Measurements from ENCODE around the gene NFIC. TPM values are rescaled to one million over a fixed set of nuclear protein-coding genes. Genes with fewer than 3 reads are reported as not detected.

The NFIC gene
- total RNA-seq, 1 experiment from 2014 or later, result 56.3 TPM

DNA sequence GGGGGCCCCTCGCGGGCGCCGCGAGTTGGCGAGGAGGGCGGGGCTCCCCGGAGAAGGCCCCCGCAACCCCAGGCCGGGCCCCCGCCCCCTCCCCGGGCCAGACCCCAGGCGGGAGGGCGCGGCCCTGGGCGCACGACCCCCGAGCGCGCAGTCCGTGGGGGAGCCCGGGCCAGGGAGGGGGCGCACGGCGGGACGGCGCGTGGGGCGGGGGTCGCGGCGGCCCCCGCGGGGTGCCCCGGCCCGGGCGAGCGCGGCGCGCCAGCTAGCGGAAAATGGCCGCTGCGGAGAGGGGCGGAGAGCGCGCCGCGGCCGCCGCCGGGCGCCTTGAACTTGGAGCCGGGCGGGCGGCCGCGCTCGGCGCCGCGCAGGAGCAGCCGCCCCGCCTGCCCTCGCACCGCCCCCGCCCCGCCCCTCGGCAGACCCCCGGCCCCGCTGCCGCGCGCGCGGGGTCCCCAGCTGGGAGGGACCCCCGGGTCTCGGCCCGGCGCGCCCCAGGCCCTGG, 6.4 kb upstream of the NFIC start:
- intact Hi-C loops (cut with micrococcal nuclease; ENCODE audit: unreplicated experiment), result no loop called here
- no TSS peak for BruUV-seq (replicated peaks)
- Mint-ChIP-seq H3K9me3 (ENCODE audit: low read depth, unreplicated experiment) (no peaks in the 10 kb centered on the region), H3K27me3 (ENCODE audit: unreplicated experiment) (no peaks in the 10 kb centered on the region), H3K4me1 (ENCODE audit: low read depth, unreplicated experiment) (peaks cover 13% of the 10 kb centered on the region), H3K4me3 (ENCODE audit: low read depth, unreplicated experiment) (peak overlapping the region; percentile 75), H3K27ac (ENCODE audit: unreplicated experiment) (no peak overlapping the region), H3K36me3 (ENCODE audit: insufficient read depth, unreplicated experiment) (peaks cover 27% of the 10 kb centered on the region)
- TF ChIP-seq, protein P1, sequence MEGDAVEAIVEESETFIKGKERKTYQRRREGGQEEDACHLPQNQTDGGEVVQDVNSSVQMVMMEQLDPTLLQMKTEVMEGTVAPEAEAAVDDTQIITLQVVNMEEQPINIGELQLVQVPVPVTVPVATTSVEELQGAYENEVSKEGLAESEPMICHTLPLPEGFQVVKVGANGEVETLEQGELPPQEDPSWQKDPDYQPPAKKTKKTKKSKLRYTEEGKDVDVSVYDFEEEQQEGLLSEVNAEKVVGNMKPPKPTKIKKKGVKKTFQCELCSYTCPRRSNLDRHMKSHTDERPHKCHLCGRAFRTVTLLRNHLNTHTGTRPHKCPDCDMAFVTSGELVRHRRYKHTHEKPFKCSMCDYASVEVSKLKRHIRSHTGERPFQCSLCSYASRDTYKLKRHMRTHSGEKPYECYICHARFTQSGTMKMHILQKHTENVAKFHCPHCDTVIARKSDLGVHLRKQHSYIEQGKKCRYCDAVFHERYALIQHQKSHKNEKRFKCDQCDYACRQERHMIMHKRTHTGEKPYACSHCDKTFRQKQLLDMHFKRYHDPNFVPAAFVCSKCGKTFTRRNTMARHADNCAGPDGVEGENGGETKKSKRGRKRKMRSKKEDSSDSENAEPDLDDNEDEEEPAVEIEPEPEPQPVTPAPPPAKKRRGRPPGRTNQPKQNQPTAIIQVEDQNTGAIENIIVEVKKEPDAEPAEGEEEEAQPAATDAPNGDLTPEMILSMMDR (IDR thresholded peaks at IDR 0.05; ENCODE audit: unreplicated experiment), result no peak
- CTCF ChIA-PET, result no interaction called here
- DNase-seq, result no peak

DNA sequence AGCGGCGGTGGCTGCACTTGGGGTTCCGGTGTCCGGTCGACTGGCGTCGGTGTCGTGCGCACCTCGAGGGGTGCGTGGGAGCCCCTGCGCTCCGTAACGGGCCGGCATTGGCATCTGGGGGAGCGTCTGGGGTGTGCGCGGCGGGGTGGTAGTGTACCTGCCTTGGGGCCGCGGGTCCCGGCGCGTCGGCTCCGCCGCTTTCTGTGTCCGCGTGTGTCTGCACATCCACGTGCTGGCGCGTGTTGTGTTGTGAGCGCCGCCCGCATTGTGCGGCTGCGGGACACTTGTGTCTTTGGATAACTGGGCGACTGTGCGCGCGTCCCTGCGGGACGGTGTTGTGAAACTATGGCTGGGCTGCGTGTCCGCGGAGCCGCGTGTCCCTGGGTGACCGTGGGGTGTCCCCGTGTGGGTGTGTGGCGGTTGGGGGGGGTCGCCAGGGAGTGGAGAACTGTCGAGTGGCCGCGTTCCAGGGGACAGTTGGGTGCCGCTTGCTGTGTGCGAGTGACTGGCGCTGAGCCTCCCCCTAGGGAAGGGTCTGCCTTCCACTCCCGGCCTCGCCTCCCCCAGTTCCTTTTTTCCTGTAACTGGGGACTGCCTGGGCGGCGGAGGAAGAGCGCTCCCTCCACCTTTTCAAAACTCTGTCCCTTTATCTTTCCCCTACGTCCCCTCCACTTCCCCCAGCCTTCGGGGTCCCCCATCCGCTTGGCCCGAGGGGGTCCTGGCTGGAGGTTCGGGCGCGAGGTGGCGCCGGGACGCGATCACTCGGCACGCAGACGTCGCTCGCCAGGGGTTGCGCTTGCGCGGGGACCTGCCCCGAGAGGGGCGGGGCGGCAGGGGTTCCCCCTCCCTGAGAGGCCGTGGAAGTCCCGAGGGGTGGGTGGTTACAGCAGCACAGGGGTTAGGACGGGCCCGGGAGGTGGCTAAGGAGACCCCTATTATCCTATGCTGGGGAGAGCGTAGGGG, 5.7 kb upstream of the NFIC start:
- Mint-ChIP-seq H3K27ac (ENCODE audit: unreplicated experiment) (no peak overlapping the region), H3K27me3 (ENCODE audit: unreplicated experiment) (no peaks in the 10 kb centered on the region), H3K9me3 (ENCODE audit: low read depth, unreplicated experiment) (no peaks in the 10 kb centered on the region), H3K4me3 (ENCODE audit: low read depth, unreplicated experiment) (peak overlapping the region; percentile 75), H3K36me3 (ENCODE audit: insufficient read depth, unreplicated experiment) (peaks cover 30% of the 10 kb centered on the region), H3K4me1 (ENCODE audit: low read depth, unreplicated experiment) (peaks cover 13% of the 10 kb centered on the region)
- CTCF ChIA-PET, result no interaction called here
- intact Hi-C loops (cut with micrococcal nuclease; ENCODE audit: unreplicated experiment), result no loop called here
- TF ChIP-seq, protein P1 (IDR thresholded peaks at IDR 0.05; ENCODE audit: unreplicated experiment), result no peak
- no TSS peak for BruUV-seq (replicated peaks)
- DNase-seq, result no peak

DNA sequence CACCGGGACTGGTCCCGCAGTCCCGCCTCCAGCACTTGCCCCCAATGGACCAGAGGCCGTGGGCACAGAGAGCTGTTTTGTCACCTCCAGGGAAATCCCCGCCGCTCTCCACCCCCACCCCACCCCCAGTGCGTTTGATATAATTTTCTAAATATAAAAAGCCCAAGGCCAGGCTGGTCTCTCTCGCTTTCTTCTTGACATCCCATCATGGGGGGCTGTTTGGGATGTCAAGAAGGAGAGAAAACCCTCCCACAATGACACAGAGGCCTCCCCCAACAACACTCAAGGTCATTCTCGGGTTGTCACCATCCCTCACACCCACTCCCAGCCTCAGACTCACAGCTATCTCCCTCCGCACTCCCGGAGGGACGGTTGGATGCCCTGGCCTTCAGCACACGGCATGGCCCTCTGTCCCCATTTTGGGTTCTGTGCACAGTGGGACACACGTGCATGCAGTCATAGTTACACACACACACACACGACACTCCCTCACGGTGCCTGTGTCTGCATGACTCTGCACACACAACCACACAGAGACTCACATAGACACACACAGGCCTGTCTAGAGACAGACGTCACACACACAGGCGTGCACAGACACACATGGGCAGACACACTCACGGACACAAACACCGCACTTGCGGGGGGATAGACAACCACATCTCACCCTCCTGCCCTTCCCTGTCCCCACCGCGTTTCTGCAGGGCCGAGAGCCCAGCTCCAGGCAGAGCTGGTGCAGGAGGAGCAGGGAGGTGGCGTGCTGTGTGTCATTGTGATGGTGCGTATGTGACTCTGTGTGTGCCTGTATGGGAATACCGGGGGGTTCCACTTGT, 4.8 kb upstream of the NFIC start:
- DNase-seq, result no peak
- BruUV-seq (replicated peaks), result no TSS peak
- Mint-ChIP-seq H3K4me1 (ENCODE audit: low read depth, unreplicated experiment) (peaks cover 13% of the 10 kb centered on the region), H3K36me3 (ENCODE audit: insufficient read depth, unreplicated experiment) (peaks cover 31% of the 10 kb centered on the region), H3K27ac (ENCODE audit: unreplicated experiment) (no peak overlapping the region), H3K4me3 (ENCODE audit: low read depth, unreplicated experiment) (peak overlapping the region; percentile 75), H3K27me3 (ENCODE audit: unreplicated experiment) (no peaks in the 10 kb centered on the region), H3K9me3 (ENCODE audit: low read depth, unreplicated experiment) (no peaks in the 10 kb centered on the region)
- TF ChIP-seq, protein P1 (IDR thresholded peaks at IDR 0.05; ENCODE audit: unreplicated experiment), result no peak
- intact Hi-C loops (cut with micrococcal nuclease; ENCODE audit: unreplicated experiment), result no loop called here
- CTCF ChIA-PET, result no interaction called here

DNA sequence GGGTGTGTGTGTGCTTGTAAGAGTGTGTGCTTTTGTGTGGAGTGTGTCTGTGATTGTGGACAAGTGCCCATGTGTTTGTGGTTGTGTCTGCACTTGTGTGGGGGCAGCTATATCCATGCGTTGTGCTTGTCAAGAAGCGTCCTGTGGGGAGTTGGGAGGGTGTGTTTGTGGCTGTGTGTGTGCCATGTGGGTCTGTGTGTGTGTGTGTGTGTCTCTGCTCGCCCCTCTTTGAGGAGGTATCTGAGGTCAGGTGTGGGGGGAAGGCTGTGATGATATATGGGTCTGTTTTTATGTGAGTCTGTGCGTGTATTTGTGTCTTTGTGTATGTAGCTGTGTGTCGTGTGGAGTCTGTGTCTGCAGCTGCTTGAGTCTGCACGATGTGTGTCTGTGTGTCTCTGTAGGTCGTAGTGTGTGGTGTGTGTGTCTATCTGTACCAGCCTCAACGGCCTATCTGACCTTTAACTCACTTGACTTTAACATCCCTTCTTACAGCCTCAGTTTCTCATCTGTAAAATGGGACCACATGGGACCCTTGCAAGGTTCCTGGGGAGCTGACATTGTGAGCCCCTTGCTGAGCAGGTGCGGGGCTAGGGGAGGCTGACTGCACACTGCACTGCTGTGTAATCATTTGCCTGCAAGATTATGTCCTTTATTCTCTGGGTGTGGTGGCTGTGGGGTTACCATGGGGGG, 4.0 kb upstream of the NFIC start:
- TF ChIP-seq, protein P1 (IDR thresholded peaks at IDR 0.05; ENCODE audit: unreplicated experiment), result no peak
- DNase-seq, result no peak
- Mint-ChIP-seq H3K9me3 (ENCODE audit: low read depth, unreplicated experiment) (no peaks in the 10 kb centered on the region), H3K27me3 (ENCODE audit: unreplicated experiment) (no peaks in the 10 kb centered on the region), H3K36me3 (ENCODE audit: insufficient read depth, unreplicated experiment) (peaks cover 37% of the 10 kb centered on the region), H3K4me1 (ENCODE audit: low read depth, unreplicated experiment) (peaks cover 13% of the 10 kb centered on the region), H3K4me3 (ENCODE audit: low read depth, unreplicated experiment) (no peak overlapping the region), H3K27ac (ENCODE audit: unreplicated experiment) (no peak overlapping the region)
- intact Hi-C loops (cut with micrococcal nuclease; ENCODE audit: unreplicated experiment), result no loop called here
- BruUV-seq (replicated peaks), result no TSS peak
- CTCF ChIA-PET, result no interaction called here

Data from Calu3 (cell line).